Measurements from ENCODE around the gene DAD1. TPM values are rescaled to one million over a fixed set of nuclear protein-coding genes. Genes with fewer than 3 reads are reported as not detected.
A peak's percentile ranks its signal among the peaks of the same experiment; 100 is the strongest.

Gene DAD1
- total RNA-seq, 1 experiment from 2014 or later, result 459 TPM

GRCh38 chr14:22563987-22564386 lies 25.0 kb downstream of the DAD1 start:
- no peaks in the 10 kb centered on the region for H3K9me2 ChIP-seq (replicated peaks; ENCODE audit: insufficient read depth, low read length)
- H3K9ac ChIP-seq (ENCODE audit: low read length), result no peak overlapping the region
- DNase-seq, result no peak
- H3K4me1 ChIP-seq (ENCODE audit: low read length), result peaks cover 10% of the 10 kb centered on the region
- H4K20me1 ChIP-seq (ENCODE audit: insufficient read depth, low read depth, low read length), result no peaks in the 10 kb centered on the region
- H3K79me2 ChIP-seq (ENCODE audit: low read length), result peaks cover 19% of the 10 kb centered on the region; the same call in 1 of the 2 replicates
- no peak overlapping the region for H2AFZ ChIP-seq (ENCODE audit: low read length)
- no peaks in the 10 kb centered on the region for H3K9me3 ChIP-seq (ENCODE audit: low read length)
- H3K36me3 ChIP-seq (ENCODE audit: insufficient read depth, low read length), result peaks cover 28% of the 10 kb centered on the region
- no peak overlapping the region for H3K4me2 ChIP-seq (ENCODE audit: low read depth, low read length, poor library complexity, severe bottlenecking)
- H3K27me3 ChIP-seq (ENCODE audit: low read length), result no peaks in the 10 kb centered on the region
- H3K27ac ChIP-seq (ENCODE audit: low read length), result no peak overlapping the region
- no peak overlapping the region for H3K4me3 ChIP-seq (ENCODE audit: low read length)

- Histone ChIP-seq H3K9me3 (ENCODE audit: low read length) (no peaks in the 10 kb centered on the region), H3K9me2 (replicated peaks; ENCODE audit: insufficient read depth, low read length) (no peaks in the 10 kb centered on the region), H3K4me2 (ENCODE audit: low read depth, low read length, poor library complexity, severe bottlenecking) (no peak overlapping the region), H3K27me3 (ENCODE audit: low read length) (no peaks in the 10 kb centered on the region), H3K36me3 (ENCODE audit: insufficient read depth, low read length) (peaks cover 15% of the 10 kb centered on the region), H3K4me1 (ENCODE audit: low read length) (peaks cover 14% of the 10 kb centered on the region), H3K27ac (ENCODE audit: low read length) (no peak overlapping the region), H2AFZ (ENCODE audit: low read length) (no peak overlapping the region), H3K9ac (ENCODE audit: low read length) (no peak overlapping the region), H3K4me3 (ENCODE audit: low read length) (no peak overlapping the region), H3K79me2 (ENCODE audit: low read length) (peaks cover 3% of the 10 kb centered on the region; the same call in 1 of the 2 replicates), H4K20me1 (ENCODE audit: insufficient read depth, low read depth, low read length) (no peaks in the 10 kb centered on the region)
- DNase-seq, result no peak
Measured at GRCh38 chr14:22561661-22562579, 27.1 kb downstream of the DAD1 start.

GRCh38 chr14:22561366-22561660 lies 27.7 kb downstream of the DAD1 start:
- H2AFZ ChIP-seq (ENCODE audit: low read length), result no peak overlapping the region
- peaks cover 20% of the 10 kb centered on the region for H3K4me1 ChIP-seq (ENCODE audit: low read length)
- no peaks in the 10 kb centered on the region for H4K20me1 ChIP-seq (ENCODE audit: insufficient read depth, low read depth, low read length)
- no peaks in the 10 kb centered on the region; the same call in 1 of the 2 replicates for H3K79me2 ChIP-seq (ENCODE audit: low read length)
- peaks cover 13% of the 10 kb centered on the region for H3K36me3 ChIP-seq (ENCODE audit: insufficient read depth, low read length)
- H3K9me3 ChIP-seq (ENCODE audit: low read length), result no peaks in the 10 kb centered on the region
- no peak overlapping the region for H3K27ac ChIP-seq (ENCODE audit: low read length)
- H3K4me3 ChIP-seq (ENCODE audit: low read length), result no peak overlapping the region
- H3K9ac ChIP-seq (ENCODE audit: low read length), result no peak overlapping the region
- DNase-seq, result no peak
- no peaks in the 10 kb centered on the region for H3K9me2 ChIP-seq (replicated peaks; ENCODE audit: insufficient read depth, low read length)
- H3K27me3 ChIP-seq (ENCODE audit: low read length), result no peaks in the 10 kb centered on the region
- H3K4me2 ChIP-seq (ENCODE audit: low read depth, low read length, poor library complexity, severe bottlenecking), result no peak overlapping the region

GRCh38 chr14:22560662-22561365 lies 28.2 kb downstream of the DAD1 start:
- Histone ChIP-seq H3K79me2 (ENCODE audit: low read length) (no peaks in the 10 kb centered on the region; the same call in 1 of the 2 replicates), H3K36me3 (ENCODE audit: insufficient read depth, low read length) (peaks cover 13% of the 10 kb centered on the region), H3K9ac (ENCODE audit: low read length) (no peak overlapping the region), H4K20me1 (ENCODE audit: insufficient read depth, low read depth, low read length) (no peaks in the 10 kb centered on the region), H2AFZ (ENCODE audit: low read length) (no peak overlapping the region), H3K4me2 (ENCODE audit: low read depth, low read length, poor library complexity, severe bottlenecking) (no peak overlapping the region), H3K27me3 (ENCODE audit: low read length) (no peaks in the 10 kb centered on the region), H3K9me3 (ENCODE audit: low read length) (no peaks in the 10 kb centered on the region), H3K9me2 (replicated peaks; ENCODE audit: insufficient read depth, low read length) (no peaks in the 10 kb centered on the region), H3K27ac (ENCODE audit: low read length) (no peak overlapping the region), H3K4me1 (ENCODE audit: low read length) (peaks cover 25% of the 10 kb centered on the region), H3K4me3 (ENCODE audit: low read length) (no peak overlapping the region)
- no peak for DNase-seq

- Histone ChIP-seq H3K9me3 (ENCODE audit: low read length) (no peaks in the 10 kb centered on the region), H3K9me2 (replicated peaks; ENCODE audit: insufficient read depth, low read length) (no peaks in the 10 kb centered on the region), H3K4me2 (ENCODE audit: low read depth, low read length, poor library complexity, severe bottlenecking) (no peak overlapping the region), H3K4me3 (ENCODE audit: low read length) (no peak overlapping the region), H3K79me2 (ENCODE audit: low read length) (no peaks in the 10 kb centered on the region), H3K4me1 (ENCODE audit: low read length) (peaks cover 32% of the 10 kb centered on the region), H3K9ac (ENCODE audit: low read length) (no peak overlapping the region), H3K27ac (ENCODE audit: low read length) (no peak overlapping the region), H2AFZ (ENCODE audit: low read length) (no peak overlapping the region), H4K20me1 (ENCODE audit: insufficient read depth, low read depth, low read length) (no peaks in the 10 kb centered on the region), H3K27me3 (ENCODE audit: low read length) (no peaks in the 10 kb centered on the region), H3K36me3 (ENCODE audit: insufficient read depth, low read length) (peaks cover 5% of the 10 kb centered on the region)
- DNase-seq, result no peak
Measured at GRCh38 chr14:22559041-22559440, 30.0 kb downstream of the DAD1 start.

- H3K9me3 ChIP-seq (ENCODE audit: low read length), result no peaks in the 10 kb centered on the region
- no peak overlapping the region for H3K4me3 ChIP-seq (ENCODE audit: low read length)
- no peaks in the 10 kb centered on the region for H3K79me2 ChIP-seq (ENCODE audit: low read length)
- H4K20me1 ChIP-seq (ENCODE audit: insufficient read depth, low read depth, low read length), result no peaks in the 10 kb centered on the region
- H3K9ac ChIP-seq (ENCODE audit: low read length), result peak overlapping the region; percentile 79
- no peaks in the 10 kb centered on the region for H3K36me3 ChIP-seq (ENCODE audit: insufficient read depth, low read length)
- no peaks in the 10 kb centered on the region for H3K27me3 ChIP-seq (ENCODE audit: low read length)
- H2AFZ ChIP-seq (ENCODE audit: low read length), result peak overlapping the region; percentile 93; the same call in 1 of the 2 replicates
- no peak for DNase-seq
- H3K9me2 ChIP-seq (replicated peaks; ENCODE audit: insufficient read depth, low read length), result no peaks in the 10 kb centered on the region
- H3K4me2 ChIP-seq (ENCODE audit: low read depth, low read length, poor library complexity, severe bottlenecking), result peak overlapping the region; percentile 84
- no peak overlapping the region for H3K27ac ChIP-seq (ENCODE audit: low read length)
- peaks cover 32% of the 10 kb centered on the region for H3K4me1 ChIP-seq (ENCODE audit: low read length)
Measured at GRCh38 chr14:22558221-22558913, 30.7 kb downstream of the DAD1 start.

- H3K4me2 ChIP-seq (ENCODE audit: low read depth, low read length, poor library complexity, severe bottlenecking), result peak overlapping the region; percentile 84
- no peak for DNase-seq
- H3K27me3 ChIP-seq (ENCODE audit: low read length), result no peaks in the 10 kb centered on the region
- H3K9ac ChIP-seq (ENCODE audit: low read length), result peak overlapping the region; percentile 79
- H3K36me3 ChIP-seq (ENCODE audit: insufficient read depth, low read length), result no peaks in the 10 kb centered on the region
- peak overlapping the region; percentile 67; the same call in 1 of the 2 replicates for H3K4me3 ChIP-seq (ENCODE audit: low read length)
- H3K4me1 ChIP-seq (ENCODE audit: low read length), result peaks cover 32% of the 10 kb centered on the region
- no peaks in the 10 kb centered on the region for H3K9me2 ChIP-seq (replicated peaks; ENCODE audit: insufficient read depth, low read length)
- no peaks in the 10 kb centered on the region for H3K9me3 ChIP-seq (ENCODE audit: low read length)
- no peaks in the 10 kb centered on the region for H4K20me1 ChIP-seq (ENCODE audit: insufficient read depth, low read depth, low read length)
- H2AFZ ChIP-seq (ENCODE audit: low read length), result peak overlapping the region; percentile 93; the same call in 1 of the 2 replicates
- no peaks in the 10 kb centered on the region for H3K79me2 ChIP-seq (ENCODE audit: low read length)
- H3K27ac ChIP-seq (ENCODE audit: low read length), result no peak overlapping the region
Measured at GRCh38 chr14:22557846-22558220, 31.2 kb downstream of the DAD1 start.

Data from Karpas-422 (cell line).